DOHH2 (cell line): ENCODE data around the gene TMEM217.
A peak's percentile ranks its signal among the peaks of the same experiment; 100 is the strongest.

Source experiments
- H3F3A ChIP-seq: fragments of 200-600 bp; sonication (generic), shearing (Covaris generic); 2 replicates; pipeline ENCODE4 v1.6.0; 2016; ENCODE audit warnings: antibody characterized with exemption, mild to moderate bottlenecking; ENCODE audit not compliant: control insufficient read depth, insufficient read depth
- H3K27ac ChIP-seq: fragments of 200-600 bp; sonication (generic); 2 replicates; pipeline ENCODE4 v1.5.1; 2014; ENCODE audit warnings: low read depth, mild to moderate bottlenecking, low read length, moderate library complexity
- H3K27me3 ChIP-seq: fragments of 200-600 bp; sonication (generic); 2 replicates; pipeline ENCODE4 v1.6.1; 2014; ENCODE audit warnings: mild to moderate bottlenecking, low read length, mixed read lengths; ENCODE audit not compliant: control insufficient read depth
- H3K36me3 ChIP-seq: fragments of 200-600 bp; sonication (generic); 2 replicates; pipeline ENCODE4 v1.6.1; 2014; ENCODE audit warnings: mild to moderate bottlenecking, low read length, moderate library complexity, mixed read lengths; ENCODE audit not compliant: control insufficient read depth
- H3K4me1 ChIP-seq: fragments of 200-600 bp; sonication (generic); 2 replicates; pipeline ENCODE4 v1.6.1; 2014; ENCODE audit warnings: mild to moderate bottlenecking, low read length, mixed read lengths; ENCODE audit not compliant: control insufficient read depth
- H3K4me2 ChIP-seq: fragments of 200-600 bp; sonication (generic); 2 replicates; pipeline ENCODE4 v1.6.0; 2014; ENCODE audit warnings: mild to moderate bottlenecking, low read length, moderate library complexity
- H3K4me3 ChIP-seq: fragments of 200-600 bp; sonication (generic); 2 replicates; pipeline ENCODE4 v1.5.1; 2014; ENCODE audit warnings: mild to moderate bottlenecking, low read length, mixed read lengths
- H3K79me2 ChIP-seq: fragments of 200-600 bp; sonication (generic); 2 replicates; pipeline ENCODE4 v1.6.1; 2014; ENCODE audit warnings: mild to moderate bottlenecking, low read length, mixed read lengths; ENCODE audit not compliant: control insufficient read depth
- H3K9me2 ChIP-seq: fragments of 200-600 bp; sonication (generic); replicated peaks from 2 replicates; pipeline ENCODE4 v1.6.1; 2014; ENCODE audit warnings: mild to moderate bottlenecking, low read length, mixed read lengths; ENCODE audit not compliant: control insufficient read depth
- H3K9me3 ChIP-seq: fragments of 200-600 bp; sonication (generic); 2 replicates; pipeline ENCODE4 v1.6.1; 2014; ENCODE audit warnings: antibody characterized with exemption, low read length, mixed read lengths; ENCODE audit not compliant: control insufficient read depth, insufficient read depth
- H4K20me1 ChIP-seq: fragments of 200-600 bp; sonication (generic); 2 replicates; pipeline ENCODE4 v1.6.0; 2014; ENCODE audit warnings: low read depth, mild to moderate bottlenecking, antibody characterized with exemption, low read length, moderate library complexity; ENCODE audit not compliant: control insufficient read depth, insufficient read depth
- EZH2phosphoT487 ChIP-seq: fragments of 200-600 bp; sonication (generic); IDR thresholded peaks from 2 replicates; pipeline ENCODE4 v1.6.1; 2017; ENCODE audit warnings: borderline replicate concordance, mild to moderate bottlenecking, antibody characterized with exemption, low read length, moderate library complexity, mixed read lengths
- TF ChIP-seq, protein P1 (sequence below): fragments of 200-600 bp; sonication (generic); IDR thresholded peaks from one replicate; pipeline ENCODE4 v1.5.1; 2014; ENCODE audit warnings: antibody characterized with exemption, mild to moderate bottlenecking, low read depth, low read length; ENCODE audit not compliant: poor library complexity, severe bottlenecking

Gene TMEM217

DNA sequence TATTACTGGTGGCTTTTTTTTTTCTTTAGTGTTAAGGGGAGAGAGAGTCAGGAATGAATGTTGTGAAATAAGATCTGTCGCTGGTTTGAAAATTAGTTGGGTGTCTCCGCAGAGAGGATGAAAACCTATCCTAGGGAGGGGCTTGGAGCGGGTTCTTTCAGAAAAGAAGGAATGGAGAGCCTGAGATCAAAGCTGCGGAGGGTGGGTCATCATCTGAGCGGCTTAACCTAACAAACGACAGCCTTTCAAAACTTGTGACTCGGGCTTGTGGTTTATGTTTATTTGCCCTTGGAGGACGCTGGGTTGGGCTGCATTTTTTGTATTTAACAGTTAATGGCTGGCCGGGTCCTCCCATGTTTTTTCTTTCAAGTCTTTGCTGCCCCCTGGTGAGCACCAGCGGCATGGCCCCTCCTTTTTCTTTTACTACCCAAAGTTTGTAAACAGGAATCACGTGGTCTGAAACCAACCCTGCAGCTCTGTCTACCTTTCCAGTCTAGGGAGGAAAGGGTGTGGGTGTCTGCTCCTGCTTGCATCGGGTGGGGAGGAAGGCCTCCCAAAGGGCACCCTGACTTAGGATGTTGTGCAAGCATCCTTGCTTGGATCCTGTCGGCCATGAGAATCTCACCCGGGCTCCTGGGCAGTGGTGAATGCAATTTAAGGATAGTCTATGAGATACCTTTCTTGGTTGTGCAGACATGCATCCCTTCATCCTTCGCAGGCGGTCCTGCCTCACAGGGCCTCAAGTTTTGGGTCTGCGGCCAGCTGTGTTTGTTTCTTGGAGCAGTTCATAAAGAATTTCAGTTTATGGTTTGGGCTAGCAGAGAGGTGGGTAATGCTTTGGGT is 85.8 kb downstream of the TMEM217 start:
- Histone ChIP-seq H4K20me1 (peaks cover 16% of the 10 kb centered on the region), H3K9me3 (no peaks in the 10 kb centered on the region), H3K4me2 (peak overlapping the region; percentile 67), H3K4me1 (peaks cover 29% of the 10 kb centered on the region), H3K4me3 (peak overlapping the region; percentile 89), H3K79me2 (peaks cover 33% of the 10 kb centered on the region), H3K27ac (peak overlapping the region; percentile 63), H3K36me3 (peaks cover 57% of the 10 kb centered on the region), H3F3A (peaks cover 20% of the 10 kb centered on the region), H3K9me2 (no peaks in the 10 kb centered on the region), H3K27me3 (no peaks in the 10 kb centered on the region)
- TF ChIP-seq EZH2phosphoT487: no peak
- TF ChIP-seq, protein P1, sequence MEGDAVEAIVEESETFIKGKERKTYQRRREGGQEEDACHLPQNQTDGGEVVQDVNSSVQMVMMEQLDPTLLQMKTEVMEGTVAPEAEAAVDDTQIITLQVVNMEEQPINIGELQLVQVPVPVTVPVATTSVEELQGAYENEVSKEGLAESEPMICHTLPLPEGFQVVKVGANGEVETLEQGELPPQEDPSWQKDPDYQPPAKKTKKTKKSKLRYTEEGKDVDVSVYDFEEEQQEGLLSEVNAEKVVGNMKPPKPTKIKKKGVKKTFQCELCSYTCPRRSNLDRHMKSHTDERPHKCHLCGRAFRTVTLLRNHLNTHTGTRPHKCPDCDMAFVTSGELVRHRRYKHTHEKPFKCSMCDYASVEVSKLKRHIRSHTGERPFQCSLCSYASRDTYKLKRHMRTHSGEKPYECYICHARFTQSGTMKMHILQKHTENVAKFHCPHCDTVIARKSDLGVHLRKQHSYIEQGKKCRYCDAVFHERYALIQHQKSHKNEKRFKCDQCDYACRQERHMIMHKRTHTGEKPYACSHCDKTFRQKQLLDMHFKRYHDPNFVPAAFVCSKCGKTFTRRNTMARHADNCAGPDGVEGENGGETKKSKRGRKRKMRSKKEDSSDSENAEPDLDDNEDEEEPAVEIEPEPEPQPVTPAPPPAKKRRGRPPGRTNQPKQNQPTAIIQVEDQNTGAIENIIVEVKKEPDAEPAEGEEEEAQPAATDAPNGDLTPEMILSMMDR: peak; percentile 94

DNA sequence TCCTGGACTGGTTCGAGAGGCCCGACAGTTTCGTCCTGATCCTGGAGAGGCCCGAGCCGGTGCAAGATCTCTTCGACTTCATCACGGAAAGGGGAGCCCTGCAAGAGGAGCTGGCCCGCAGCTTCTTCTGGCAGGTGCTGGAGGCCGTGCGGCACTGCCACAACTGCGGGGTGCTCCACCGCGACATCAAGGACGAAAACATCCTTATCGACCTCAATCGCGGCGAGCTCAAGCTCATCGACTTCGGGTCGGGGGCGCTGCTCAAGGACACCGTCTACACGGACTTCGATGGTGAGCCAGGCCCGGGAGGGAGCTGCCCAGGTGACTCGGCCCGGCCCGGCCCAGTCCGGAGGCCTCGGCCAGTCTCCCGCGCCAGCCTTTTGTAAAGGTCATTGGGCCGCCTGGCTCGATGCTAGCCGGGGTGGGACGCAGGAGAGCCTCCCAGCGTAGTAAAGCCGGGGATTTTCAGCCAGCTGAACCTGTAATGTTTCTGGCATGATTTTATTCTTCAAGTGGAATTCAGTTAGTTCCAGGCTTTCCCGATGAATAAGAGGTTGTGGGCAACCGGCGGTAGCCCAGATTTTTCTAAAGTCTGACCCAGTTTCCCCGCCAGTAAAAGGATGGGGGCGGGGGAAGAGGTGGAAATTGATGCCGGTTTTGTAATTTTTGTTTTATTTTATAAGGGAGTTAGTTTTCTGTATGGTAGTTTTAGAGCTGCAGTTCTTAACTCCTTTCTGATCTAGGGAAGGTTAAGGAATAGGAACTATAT is 86.6 kb downstream of the TMEM217 start:
- Histone ChIP-seq H4K20me1 (peaks cover 16% of the 10 kb centered on the region), H3K27me3 (no peaks in the 10 kb centered on the region), H3K4me3 (peak overlapping the region; percentile 89), H3K27ac (peak overlapping the region; percentile 63), H3K79me2 (peaks cover 33% of the 10 kb centered on the region), H3F3A (peaks cover 17% of the 10 kb centered on the region), H3K9me2 (no peaks in the 10 kb centered on the region), H3K36me3 (peaks cover 57% of the 10 kb centered on the region), H3K4me2 (peak overlapping the region; percentile 67), H3K9me3 (no peaks in the 10 kb centered on the region), H3K4me1 (peaks cover 22% of the 10 kb centered on the region)
- no peak for TF ChIP-seq EZH2phosphoT487
- TF ChIP-seq, protein P1: no peak

DNA sequence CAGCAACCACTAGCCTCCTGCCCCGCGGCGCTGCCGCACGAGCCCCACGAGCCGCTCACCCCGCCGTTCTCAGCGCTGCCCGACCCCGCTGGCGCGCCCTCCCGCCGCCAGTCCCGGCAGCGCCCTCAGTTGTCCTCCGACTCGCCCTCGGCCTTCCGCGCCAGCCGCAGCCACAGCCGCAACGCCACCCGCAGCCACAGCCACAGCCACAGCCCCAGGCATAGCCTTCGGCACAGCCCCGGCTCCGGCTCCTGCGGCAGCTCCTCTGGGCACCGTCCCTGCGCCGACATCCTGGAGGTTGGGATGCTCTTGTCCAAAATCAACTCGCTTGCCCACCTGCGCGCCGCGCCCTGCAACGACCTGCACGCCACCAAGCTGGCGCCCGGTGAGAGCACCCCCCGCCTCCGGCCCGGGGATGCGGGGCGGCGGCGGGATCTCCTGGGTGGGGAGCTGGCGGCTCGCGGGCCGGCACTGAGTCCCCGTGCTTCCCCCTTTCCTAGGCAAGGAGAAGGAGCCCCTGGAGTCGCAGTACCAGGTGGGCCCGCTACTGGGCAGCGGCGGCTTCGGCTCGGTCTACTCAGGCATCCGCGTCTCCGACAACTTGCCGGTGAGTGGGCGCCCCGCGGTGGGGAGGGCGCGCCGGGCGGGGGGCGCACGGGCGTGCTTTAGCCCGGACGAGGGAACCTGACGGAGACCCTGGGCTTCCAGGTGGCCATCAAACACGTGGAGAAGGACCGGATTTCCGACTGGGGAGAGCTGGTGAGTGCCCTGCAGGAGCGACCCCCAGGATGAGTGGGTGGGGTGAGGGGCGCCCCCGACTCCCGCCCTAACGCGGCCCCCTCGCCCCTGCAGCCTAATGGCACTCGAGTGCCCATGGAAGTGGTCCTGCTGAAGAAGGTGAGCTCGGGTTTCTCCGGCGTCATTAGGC is 87.4 kb downstream of the TMEM217 start:
- Histone ChIP-seq H3K4me2 (peak overlapping the region; percentile 67), H3K4me1 (peaks cover 22% of the 10 kb centered on the region), H3K79me2 (peaks cover 33% of the 10 kb centered on the region), H4K20me1 (peaks cover 16% of the 10 kb centered on the region), H3K4me3 (peak overlapping the region; percentile 89), H3K27me3 (no peaks in the 10 kb centered on the region), H3F3A (peaks cover 19% of the 10 kb centered on the region), H3K36me3 (peaks cover 53% of the 10 kb centered on the region), H3K27ac (peak overlapping the region; percentile 63), H3K9me3 (no peaks in the 10 kb centered on the region), H3K9me2 (no peaks in the 10 kb centered on the region)
- TF ChIP-seq, protein P1: peak; percentile 13
- no peak for TF ChIP-seq EZH2phosphoT487
